GM21576 (cell line): Measurements from ENCODE around the gene SLC35F1.

ENCODE experiments used
- ATAC-seq: cut with Tn5 transposase; IDR thresholded peaks from one replicate; pipeline ENCODE4 v1.9.1; 2021; ENCODE audit warnings: mild to moderate bottlenecking, moderate library complexity; ENCODE audit not compliant: unreplicated experiment

SLC35F1 gene

DNA sequence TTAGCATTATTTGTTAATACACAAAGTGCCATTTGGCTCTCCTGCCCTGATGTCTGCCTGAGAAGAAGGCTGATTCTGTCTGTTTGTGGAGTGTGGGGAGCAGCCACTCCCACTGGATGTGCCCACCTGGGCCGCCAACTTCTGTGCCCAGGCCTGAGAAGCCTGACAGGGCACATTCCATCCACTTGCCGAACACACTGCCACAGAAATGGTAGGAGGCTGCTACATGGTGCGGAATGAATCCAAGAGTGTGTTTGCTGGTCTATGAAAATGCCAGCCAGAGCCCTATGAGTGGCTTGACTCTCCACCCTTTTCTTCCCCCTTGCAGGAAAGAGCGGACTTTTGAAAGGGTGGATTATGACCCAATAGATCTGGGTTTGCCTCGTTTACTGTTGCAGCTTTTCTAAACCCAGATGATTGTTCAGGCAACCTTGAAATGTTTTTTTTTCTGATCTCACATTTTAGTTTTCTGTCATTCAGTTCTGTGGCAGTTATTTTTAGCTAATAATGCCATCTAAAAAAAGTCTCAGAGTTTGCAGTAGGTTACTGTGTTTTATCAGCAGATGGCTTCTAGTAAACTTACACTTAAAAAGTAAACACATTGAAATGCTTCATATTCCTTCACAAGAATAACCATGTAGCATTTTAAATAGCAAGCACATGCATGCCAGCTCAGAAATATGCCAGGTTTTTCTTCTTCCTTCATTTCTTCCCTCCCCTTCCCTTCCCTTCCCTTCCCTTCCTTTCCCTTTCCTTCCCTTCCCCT lies 196.5 kb downstream of the SLC35F1 start:
- no peak for ATAC-seq

DNA sequence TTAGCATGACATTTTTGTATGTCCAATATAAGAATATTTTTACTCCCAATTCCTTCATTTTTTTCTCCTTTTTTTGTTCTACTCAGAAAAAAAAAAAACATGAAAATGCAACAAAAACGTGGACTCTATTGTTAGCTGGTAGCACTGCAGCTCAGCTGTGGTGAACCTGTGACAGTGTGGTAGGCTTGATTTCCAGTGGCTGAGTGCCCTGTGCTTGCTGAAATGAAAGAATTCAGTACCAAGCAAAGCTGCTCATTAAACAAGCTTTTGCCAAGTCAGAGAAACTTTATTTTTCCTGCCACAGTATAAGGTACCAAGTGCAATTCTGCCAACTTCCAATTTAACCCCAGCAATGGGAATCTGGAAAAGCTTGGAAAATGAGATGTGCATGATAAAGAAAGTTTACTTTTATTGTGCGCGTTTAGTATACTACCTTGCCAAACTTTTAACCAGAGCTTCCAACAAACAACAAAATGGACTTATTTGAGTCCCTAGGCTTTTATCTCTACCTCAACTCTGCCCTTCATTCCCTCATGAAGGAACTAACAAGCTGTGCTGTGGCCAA lies 215.2 kb downstream of the SLC35F1 start:
- no peak for ATAC-seq

DNA sequence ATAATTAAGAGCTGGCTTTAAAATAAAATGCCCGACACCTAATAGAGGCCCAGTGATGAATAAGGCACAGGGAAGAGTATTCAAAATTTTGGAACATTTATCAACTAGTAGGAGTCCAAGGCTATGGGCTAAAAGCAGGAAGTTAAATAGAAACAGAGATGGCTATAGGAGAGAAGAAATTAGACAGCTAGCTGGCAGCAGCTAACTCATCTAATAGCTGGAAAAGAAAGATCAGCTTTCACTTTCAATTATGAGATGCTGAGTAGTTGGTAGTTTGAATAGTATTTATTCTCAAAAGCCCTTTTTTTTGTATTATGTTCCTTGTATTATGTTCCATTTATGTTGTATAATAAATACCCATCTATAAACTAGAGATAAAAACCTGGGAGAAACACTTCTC lies 215.7 kb downstream of the SLC35F1 start:
- no peak for ATAC-seq

DNA sequence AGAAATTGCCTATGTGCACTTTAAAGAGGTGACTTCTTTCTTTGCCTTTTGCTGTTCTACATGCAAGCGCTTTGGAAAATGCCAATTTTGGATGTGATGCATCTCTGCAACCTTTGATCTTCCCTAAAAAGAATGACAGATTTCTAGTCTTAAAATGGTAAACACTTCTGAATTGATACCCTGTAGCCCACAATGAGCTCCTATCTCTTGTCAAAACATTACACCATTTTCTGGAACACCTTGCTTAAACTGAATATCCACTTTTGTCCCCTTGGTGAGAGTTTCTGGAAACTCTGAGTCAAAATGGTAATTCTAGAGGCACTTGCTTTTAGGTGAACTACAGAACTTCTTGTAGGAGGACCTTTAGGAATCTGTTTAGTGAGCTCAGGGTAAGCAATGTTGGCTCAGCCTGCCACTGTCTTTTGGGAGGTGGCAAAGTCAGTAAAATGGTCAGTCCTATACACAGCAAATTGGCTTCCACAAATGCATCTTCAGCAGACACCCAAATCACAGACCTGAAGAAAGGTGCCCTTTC lies 216.5 kb downstream of the SLC35F1 start:
- ATAC-seq: no peak

DNA sequence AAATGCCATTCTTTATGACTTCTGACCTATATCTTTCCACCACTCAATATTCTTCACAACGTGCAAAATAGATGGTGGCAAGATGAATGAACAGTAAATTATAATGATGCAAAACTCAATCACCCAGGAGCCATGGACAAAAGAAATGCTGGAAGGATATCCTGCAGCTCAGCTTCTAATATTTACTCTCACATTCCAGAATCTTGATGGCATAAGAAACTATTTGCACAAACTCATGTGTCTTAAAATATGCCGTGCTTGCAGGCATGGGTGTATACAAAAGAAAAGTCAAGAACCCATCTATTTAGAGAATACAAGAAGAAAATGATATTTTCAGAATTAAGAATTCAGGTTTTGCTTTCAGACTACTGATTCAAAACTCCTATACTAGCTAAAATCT lies 217.8 kb downstream of the SLC35F1 start:
- ATAC-seq: no peak

DNA sequence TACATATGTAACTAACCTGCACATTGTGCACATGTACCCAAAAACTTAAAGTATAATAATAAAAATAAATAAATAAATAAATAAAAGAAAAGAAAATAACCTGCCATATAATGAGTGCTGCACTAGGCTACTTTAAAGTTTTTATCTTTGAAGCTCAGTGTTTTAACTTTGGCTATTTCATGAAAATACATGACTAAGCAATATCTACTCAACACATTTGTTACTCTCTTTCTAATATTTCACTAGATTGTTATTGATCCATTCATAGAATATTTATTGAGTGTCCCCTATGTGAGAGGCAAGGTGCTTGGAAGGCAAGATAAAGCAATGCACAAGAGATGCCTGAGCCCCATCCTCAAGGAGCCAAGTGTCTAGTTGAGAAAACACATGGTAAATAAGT lies 221.7 kb downstream of the SLC35F1 start:
- ATAC-seq: no peak

DNA sequence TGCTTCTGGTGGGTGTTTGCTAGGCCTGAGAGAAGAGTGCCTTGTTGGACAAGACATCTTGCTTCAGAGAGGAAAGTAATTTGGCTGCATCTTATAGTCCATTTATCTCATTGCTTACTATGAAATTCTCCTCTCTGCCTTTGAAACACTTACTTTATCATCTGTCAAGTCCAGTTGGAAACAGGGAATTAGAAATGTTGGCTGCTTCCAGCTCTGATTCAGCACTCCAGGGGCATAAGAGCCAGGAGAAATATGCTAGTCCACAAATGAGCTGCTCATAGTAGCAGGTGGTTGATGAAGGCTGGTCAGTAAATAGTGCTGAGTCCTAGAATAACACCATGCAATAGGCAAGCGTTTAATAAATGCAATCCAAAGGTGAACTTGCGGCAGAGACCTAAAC lies 227.1 kb downstream of the SLC35F1 start:
- ATAC-seq: no peak

DNA sequence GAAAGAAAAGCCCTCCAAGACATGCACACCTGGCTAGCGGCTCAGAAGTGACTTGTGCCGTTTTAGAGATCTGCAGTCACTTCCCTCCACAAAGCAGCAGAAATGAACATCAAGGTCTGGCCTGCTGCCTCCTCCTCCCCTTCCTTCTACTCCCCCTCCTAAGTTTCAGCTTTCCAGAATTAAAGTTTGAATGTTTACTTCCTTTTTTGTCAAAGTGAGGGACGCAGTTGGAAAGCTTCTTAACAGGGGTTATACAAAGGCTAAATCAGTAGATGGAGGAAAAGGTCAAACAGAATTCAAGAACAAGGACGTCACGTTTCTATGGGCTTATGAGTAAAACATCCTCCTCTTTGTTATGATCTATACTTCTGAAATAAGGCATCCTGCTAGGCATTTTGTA lies 227.7 kb downstream of the SLC35F1 start:
- ATAC-seq: no peak

DNA sequence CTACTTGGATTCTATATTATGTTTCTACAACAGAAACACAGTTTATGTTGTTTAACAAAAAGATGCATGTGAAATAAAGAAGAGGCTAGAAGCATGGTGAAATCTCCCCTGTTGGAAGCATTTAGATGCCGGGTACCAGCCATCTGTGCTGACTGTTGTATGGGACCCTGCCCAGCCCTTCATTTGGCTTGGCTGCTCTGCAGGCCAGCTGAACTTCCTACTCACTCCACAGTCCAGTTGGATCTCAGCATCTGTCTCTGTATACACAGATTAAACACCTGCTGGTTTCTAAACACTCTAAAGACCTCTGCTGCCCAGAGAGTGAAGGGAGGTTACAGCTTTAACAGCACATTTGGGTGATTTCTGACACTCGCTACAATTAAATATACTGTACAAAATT lies 228.3 kb downstream of the SLC35F1 start:
- no peak for ATAC-seq

DNA sequence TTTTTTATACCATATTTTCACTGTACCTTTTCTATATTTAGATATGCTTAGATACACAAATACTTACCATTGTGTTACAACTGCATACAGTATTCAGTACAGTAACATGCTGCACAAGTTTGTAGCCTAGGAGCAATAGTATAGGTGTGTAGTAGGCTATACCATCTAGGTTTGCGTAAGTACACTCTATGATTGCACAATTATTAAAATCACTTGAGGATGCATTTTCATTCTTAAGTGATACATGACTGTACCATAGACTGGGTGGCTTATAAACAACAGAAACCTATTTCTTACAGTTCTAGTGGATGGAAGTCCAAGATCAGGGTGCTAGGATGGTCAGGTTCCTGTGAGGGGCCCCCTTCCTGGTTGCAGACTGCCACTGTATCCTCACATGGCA lies 234.1 kb downstream of the SLC35F1 start:
- no peak for ATAC-seq

DNA sequence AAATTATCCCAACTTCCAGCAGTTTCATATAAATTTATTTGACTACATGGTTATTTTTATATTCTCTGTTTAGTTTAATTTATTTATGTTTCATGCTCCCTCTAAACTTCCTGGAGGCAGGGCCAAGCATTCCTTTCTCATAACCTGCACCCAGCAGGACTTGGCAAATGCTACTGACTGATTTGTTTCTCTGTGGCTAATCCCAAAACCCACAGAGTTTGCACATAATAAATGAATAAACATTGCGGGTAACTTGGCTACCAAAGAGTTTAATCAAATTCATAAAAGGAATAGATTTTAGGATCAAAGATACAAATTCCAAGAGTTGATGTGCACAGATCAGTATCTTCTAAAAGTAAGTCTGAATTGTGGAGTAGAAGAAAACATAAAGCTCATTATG lies 239.5 kb downstream of the SLC35F1 start:
- ATAC-seq: no peak

DNA sequence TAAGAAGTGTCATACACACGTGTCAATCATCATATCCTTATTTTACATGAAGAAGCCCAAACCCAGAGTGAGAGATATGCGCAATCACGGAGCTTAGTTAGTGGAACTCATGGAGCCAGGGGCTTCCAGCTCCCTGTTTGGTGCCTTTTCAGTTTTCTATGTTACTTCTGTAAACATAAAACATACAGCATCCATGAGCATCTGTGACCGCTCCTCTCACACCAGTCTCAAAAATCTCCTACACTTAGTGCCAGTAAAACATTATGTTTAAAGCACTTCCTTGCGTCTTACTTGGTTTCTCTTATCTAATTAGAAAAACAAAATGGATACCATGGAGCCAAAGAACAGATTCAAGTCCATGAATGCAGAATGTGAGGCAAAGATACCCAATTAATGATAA lies 240.4 kb downstream of the SLC35F1 start:
- no peak for ATAC-seq

DNA sequence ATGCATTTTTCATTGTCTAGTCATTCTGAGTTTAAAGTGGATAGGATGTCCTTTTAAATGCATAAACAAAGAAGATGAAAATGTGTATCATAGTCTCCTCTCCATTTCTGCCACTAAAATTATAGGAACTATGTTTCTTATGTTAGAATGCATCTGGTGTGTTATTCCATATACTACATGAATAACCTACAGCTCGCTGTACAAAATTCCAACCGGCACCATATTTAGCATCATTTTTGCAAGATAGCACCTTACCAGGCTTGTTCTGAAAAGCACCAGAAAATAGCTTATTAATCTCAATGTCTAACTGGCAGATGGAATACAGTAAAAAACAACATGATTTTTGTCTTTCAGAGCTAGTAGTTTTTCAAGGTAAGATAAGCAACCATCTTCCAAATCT lies 241.5 kb downstream of the SLC35F1 start:
- no peak for ATAC-seq

DNA sequence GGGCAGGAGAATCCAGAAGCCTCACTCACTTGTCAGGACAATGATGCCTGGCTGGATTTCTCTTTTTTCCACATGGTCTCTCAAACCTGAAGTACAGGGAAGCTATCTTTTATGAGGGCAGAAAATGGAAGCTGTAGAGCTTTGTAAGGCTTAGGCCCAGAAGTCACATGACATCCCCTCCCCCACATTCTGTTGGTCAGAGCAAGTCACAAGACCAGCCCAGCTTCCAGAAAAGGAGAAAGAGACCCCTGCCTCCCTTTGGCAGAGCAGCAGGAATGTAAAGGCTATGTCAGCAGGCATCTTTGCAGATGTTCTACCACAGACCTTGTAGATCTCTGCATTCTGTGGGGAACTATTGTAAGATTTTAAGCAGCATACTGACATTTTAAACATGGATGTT lies 245.5 kb downstream of the SLC35F1 start:
- ATAC-seq: no peak

DNA sequence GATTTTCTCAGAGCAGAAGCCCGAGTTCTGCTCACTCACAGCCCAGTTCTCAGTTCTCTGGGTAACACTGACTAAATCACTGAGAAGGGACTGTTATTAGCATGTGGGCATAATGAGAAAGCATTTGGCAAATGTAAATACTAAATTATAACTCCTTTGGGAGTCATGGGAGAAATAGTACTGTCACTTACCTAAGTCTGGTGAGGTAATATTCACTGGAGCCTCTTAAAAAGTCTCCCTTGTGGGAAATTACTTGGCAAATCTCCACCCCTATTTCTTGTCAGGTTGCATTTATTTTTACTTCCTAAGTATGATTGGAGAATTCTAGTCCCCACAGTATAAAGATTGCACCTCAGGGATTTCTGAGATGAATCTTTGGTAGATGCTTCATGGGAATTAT lies 254.3 kb downstream of the SLC35F1 start:
- no peak for ATAC-seq

DNA sequence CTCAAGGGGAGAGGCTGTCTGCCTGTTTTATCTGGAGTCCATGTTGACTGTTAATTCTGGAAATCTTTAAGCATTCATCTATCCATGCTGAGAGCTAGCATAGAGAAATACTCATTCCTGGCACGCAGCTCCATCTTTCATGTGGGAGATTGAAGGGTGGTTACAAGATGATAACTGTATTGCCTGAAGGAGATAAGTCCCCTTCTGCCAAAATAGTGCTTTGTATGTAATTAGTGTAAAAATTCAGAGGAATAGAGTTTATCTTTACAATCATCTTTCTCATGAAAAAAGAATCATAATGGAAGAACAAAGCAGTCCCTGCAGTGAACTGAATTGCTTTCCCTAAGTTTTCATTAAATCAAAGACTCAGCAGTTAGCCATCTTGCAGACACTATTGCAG lies 256.5 kb downstream of the SLC35F1 start:
- no peak for ATAC-seq

DNA sequence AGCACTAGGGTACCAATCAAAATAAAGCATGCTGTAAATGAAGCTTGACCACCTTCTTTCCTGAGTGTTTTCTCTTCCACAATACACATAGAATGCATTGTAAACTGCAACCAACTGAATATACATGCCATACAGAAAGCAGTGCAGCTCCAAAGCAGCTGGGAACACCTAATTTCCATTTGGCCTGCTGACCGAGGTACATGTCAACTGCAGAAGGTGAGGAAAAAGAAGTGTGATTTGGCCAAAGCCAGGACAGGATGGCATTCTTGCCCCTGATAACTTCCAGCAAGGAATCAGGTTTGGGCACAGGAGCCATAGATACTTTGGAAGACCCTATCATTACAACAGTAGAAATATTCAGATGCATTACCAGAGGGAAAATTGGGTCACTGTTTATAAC lies 258.4 kb downstream of the SLC35F1 start:
- ATAC-seq: no peak

DNA sequence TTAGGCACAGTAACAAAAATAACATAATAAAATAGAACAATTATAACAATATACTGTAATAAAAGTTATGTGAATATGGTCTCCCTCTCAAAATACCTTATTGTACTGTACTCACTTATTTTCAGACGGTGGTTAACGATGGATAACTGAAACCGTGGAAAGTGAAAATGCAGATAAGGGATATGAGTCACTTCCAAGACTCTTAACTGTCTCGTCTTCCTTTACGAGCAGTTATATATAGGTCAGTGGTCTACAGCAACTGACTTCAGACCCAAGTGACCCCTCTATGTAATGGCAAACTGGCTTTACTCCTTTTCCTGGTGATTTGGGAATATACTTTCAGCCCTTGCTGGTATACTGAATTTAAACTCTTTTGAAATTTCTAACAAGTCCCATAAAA lies 261.4 kb downstream of the SLC35F1 start:
- ATAC-seq: no peak

DNA sequence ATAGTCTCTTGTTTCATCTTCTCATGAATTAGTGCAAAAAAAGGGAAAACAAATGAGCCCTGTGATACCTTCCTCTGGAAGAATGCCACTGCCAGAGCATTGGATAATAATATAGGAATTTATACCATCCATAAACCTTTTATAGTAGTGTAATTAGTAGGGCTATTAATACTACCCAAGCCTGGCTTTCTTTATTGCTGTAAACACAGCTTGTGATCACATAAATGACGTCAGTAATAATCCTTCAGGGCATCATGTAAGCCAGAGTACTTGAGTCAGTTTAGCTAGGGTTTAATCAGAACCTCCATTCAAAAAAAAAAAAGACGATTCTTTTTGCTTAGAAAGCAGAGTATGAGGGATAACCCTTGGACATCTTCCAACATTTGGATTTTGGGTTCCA lies 264.8 kb downstream of the SLC35F1 start:
- no peak for ATAC-seq

DNA sequence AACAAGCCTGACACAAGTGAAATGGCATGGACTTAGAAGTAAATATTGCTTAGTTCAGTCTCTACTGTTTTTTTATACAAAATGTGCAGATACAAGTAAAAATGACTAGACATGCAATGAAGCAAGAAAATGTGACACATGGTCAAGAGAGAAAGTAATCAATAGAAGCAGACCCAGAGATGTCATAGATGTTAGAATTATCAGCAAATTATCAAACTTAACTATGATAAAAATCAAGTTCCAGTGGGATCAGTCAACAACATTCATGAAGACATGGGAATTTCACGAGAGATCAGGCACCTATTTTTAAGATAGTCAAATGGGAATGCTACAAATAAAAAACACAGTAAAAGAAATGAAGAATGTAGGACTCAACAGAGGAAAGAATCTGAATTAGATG lies 267.0 kb downstream of the SLC35F1 start:
- ATAC-seq: no peak

DNA sequence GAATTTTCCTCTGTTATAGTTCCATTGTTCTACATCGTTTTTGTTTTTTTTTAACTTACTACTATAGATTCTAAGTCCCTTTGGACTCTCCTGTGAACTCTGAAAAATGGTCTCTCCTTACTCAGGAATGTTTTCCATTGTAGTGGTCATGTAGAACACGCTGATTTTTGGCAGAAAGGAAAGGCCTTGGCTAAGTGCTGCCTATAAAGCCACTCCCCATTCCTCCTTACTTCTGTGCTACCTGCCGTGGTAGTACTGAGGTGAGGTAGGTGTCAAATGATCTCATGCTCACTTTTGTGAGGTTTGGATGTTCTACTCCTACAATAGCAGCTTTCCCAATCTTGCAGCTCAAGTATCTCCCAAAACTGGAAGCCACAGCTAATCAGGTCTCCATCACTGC lies 270.7 kb downstream of the SLC35F1 start:
- ATAC-seq: no peak

DNA sequence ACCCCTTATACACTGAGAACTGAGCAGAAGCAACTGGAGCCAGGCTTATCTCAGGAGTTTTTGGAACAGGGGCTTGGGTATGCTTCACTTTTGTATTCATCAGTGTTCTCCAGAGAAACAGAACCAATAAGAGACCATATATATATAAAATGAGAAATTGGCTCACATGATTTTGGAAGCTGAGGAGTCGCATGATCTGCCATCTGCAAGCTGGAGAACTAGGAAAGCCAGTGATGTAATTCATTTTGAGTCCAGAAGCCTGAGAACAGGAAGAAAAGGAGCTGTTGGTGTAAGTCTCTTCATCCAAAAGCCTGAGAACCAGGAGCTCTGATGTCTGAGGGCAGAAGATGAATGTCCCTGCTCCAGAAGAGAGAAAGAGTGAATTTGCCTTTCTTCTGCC lies 272.0 kb downstream of the SLC35F1 start:
- ATAC-seq: no peak
